OCI-LY1 (cell line): Measurements from ENCODE around the gene COL25A1.

Source experiments
- H2AFZ ChIP-seq: fragments of 200-600 bp; sonication (generic), shearing (Covaris generic); 2 replicates; pipeline ENCODE4 v1.6.0; 2014; ENCODE audit warnings: antibody characterized with exemption, mild to moderate bottlenecking, low read length
- H3F3A ChIP-seq: fragments of 200-600 bp; sonication (generic), shearing (Covaris generic); 2 replicates; pipeline ENCODE4 v1.6.0; 2014; ENCODE audit warnings: mild to moderate bottlenecking, antibody characterized with exemption, low read length, moderate library complexity; ENCODE audit not compliant: insufficient read depth
- H3K27ac ChIP-seq: fragments of 200-600 bp; sonication (generic); 2 replicates; pipeline ENCODE4 v1.5.1; 2014; ENCODE audit warnings: low read length, mixed run types, mild to moderate bottlenecking, low read depth; ENCODE audit not compliant: poor library complexity, severe bottlenecking
- H3K27me3 ChIP-seq: fragments of 200-600 bp; sonication (generic); 2 replicates; pipeline ENCODE4 v1.6.0; 2014; ENCODE audit warnings: antibody characterized with exemption, mild to moderate bottlenecking, low read length, moderate library complexity; ENCODE audit not compliant: insufficient read depth
- H3K36me3 ChIP-seq: fragments of 200-600 bp; sonication (generic); 2 replicates; pipeline ENCODE4 v1.6.1; 2014; ENCODE audit warnings: mild to moderate bottlenecking, antibody characterized with exemption, low read length, moderate library complexity, mixed read lengths; ENCODE audit not compliant: insufficient read depth
- H3K4me1 ChIP-seq: fragments of 200-600 bp; sonication (generic); 2 replicates; pipeline ENCODE4 v1.5.1; 2014; ENCODE audit warnings: mild to moderate bottlenecking, low read length, moderate library complexity; ENCODE audit not compliant: insufficient read depth, severe bottlenecking
- H3K4me2 ChIP-seq: fragments of 200-600 bp; sonication (generic), shearing (Covaris generic); 2 replicates; pipeline ENCODE4 v1.6.1; 2014; ENCODE audit warnings: low read length
- H3K4me3 ChIP-seq: fragments of 200-600 bp; sonication (generic); 2 replicates; pipeline ENCODE4 v1.5.1; 2014; ENCODE audit warnings: low read length, low read depth, mild to moderate bottlenecking, mixed read lengths; ENCODE audit not compliant: poor library complexity, severe bottlenecking
- H3K79me2 ChIP-seq: fragments of 200-600 bp; shearing (Covaris generic); 2 replicates; pipeline ENCODE4 v1.6.1; 2016; ENCODE audit warnings: mixed run types, low read length, mixed read lengths; ENCODE audit not compliant: insufficient read depth
- H3K9ac ChIP-seq: fragments of 200-600 bp; sonication (generic), shearing (Covaris generic); 2 replicates; pipeline ENCODE4 v1.6.1; 2014; ENCODE audit warnings: mild to moderate bottlenecking, low read length, mixed read lengths
- H3K9me2 ChIP-seq: fragments of 200-600 bp; sonication (generic), shearing (Covaris generic); 2 replicates; pipeline ENCODE4 v1.6.1; 2014; ENCODE audit warnings: low read depth, mild to moderate bottlenecking, low read length, mixed read lengths
- H3K9me3 ChIP-seq: fragments of 200-600 bp; shearing (Covaris generic); 2 replicates; pipeline ENCODE4 v1.6.1; 2014; ENCODE audit warnings: low read length, mixed read lengths
- H4K20me1 ChIP-seq: fragments of 200-600 bp; sonication (generic), shearing (Covaris generic); 2 replicates; pipeline ENCODE4 v1.6.0; 2016; ENCODE audit warnings: mild to moderate bottlenecking, low read length; ENCODE audit not compliant: insufficient read depth
- CTCF ChIP-seq: fragments of 200-600 bp; sonication (generic), shearing (Covaris generic); IDR thresholded peaks from 2 replicates; pipeline ENCODE4 v1.5.1; 2017; ENCODE audit warnings: mild to moderate bottlenecking, antibody characterized with exemption, low read length, moderate library complexity, mixed read lengths
- EZH2 ChIP-seq: fragments of 200-600 bp; sonication (generic), shearing (Covaris generic); IDR thresholded peaks from 2 replicates; pipeline ENCODE4 v1.8.0; 2017; ENCODE audit warnings: borderline replicate concordance, mixed run types, mild to moderate bottlenecking, antibody characterized with exemption, low read length, moderate library complexity, mixed read lengths

The COL25A1 gene

DNA sequence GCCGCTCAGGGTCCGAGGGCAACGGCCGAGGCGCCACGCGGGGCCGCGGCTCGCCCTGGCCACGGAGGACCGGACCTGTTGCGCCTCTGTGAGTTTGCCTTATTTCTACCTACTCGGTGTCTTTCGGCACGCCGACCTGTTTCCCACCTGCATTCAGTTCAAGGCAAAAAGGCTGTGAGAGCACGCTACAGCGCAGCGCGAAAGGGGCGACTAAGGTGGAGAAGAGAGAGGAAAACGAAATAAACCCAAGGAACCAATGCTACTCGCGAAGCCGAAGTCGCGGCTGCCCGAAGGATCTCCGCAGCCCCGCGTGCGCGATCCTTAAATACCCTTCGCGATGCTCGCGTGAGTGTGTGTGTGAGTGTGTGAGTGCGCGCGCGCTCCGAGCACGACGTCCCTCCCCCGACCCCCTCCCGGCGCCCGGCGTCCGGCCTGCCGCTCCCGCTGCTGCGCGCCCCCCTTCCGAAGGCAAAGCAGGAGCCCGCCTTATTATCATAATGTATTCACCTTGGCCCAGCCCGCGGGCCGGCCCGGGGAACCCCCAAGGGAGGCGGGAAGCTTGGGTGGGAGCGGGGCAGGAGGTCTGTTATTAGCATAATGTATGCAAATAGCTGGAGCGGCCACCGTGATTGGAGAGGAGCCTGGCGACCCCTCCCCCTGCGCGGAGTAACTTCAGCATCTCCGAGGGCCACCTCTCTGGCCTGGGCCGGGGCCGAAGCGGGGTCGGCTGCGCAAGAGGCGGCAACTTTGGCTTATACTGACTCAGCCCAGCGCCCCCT, at the start of gene COL25A1:
Gene COL25A1, minus strand, starts transcription at position 298 of the 779 bp plus-strand sequence.
- H3K9me3 ChIP-seq = no peaks in the 10 kb centered on the region
- no peak within 1 kb of the TSS for H3K27ac ChIP-seq
- no peaks in the 10 kb centered on the region for H3K4me1 ChIP-seq
- H3K9ac ChIP-seq = no peak within 1 kb of the TSS
- H3K79me2 ChIP-seq = no peaks in the 10 kb centered on the region
- H3K4me2 ChIP-seq = no peak within 1 kb of the TSS
- no peaks in the 10 kb centered on the region for H3F3A ChIP-seq
- H3K4me3 ChIP-seq = no peak within 1 kb of the TSS
- H3K27me3 ChIP-seq = no peaks in the 10 kb centered on the region
- no peaks in the 10 kb centered on the region for H4K20me1 ChIP-seq
- no peak within 1 kb of the TSS for H2AFZ ChIP-seq
- no peaks in the 10 kb centered on the region for H3K36me3 ChIP-seq
- no peaks in the 10 kb centered on the region for H3K9me2 ChIP-seq
- no peak for TF ChIP-seq EZH2
- TF ChIP-seq CTCF = no peak

- H3K9me3 ChIP-seq = no peaks in the 10 kb centered on the region
- H3K9me2 ChIP-seq = no peaks in the 10 kb centered on the region
- no peak overlapping the region for H3K4me2 ChIP-seq
- H3F3A ChIP-seq = no peaks in the 10 kb centered on the region
- H2AFZ ChIP-seq = no peak overlapping the region
- TF ChIP-seq CTCF (no peak), EZH2 (no peak)
- H3K79me2 ChIP-seq = no peaks in the 10 kb centered on the region
- H3K4me1 ChIP-seq = no peaks in the 10 kb centered on the region
- H3K27ac ChIP-seq = no peak overlapping the region
- H3K27me3 ChIP-seq = no peaks in the 10 kb centered on the region
- no peak overlapping the region for H3K9ac ChIP-seq
- H3K36me3 ChIP-seq = no peaks in the 10 kb centered on the region
- H4K20me1 ChIP-seq = no peaks in the 10 kb centered on the region
- no peak overlapping the region for H3K4me3 ChIP-seq
These were observed 47.7 kb upstream of the COL25A1 start for GRCh38 chr4:109350121-109350520.

- Histone ChIP-seq H3F3A (no peaks in the 10 kb centered on the region), H3K4me3 (no peak overlapping the region), H4K20me1 (no peaks in the 10 kb centered on the region), H3K4me1 (no peaks in the 10 kb centered on the region), H2AFZ (no peak overlapping the region), H3K79me2 (no peaks in the 10 kb centered on the region), H3K27me3 (no peaks in the 10 kb centered on the region), H3K4me2 (no peak overlapping the region), H3K9ac (no peak overlapping the region), H3K9me2 (no peaks in the 10 kb centered on the region), H3K36me3 (no peaks in the 10 kb centered on the region), H3K9me3 (no peaks in the 10 kb centered on the region), H3K27ac (no peak overlapping the region)
- TF ChIP-seq CTCF (no peak), EZH2 (no peak)
These were observed 32.0 kb upstream of the COL25A1 start for GRCh38 chr4:109334129-109335105.
